Hippocampal formation (tissue), 2 donors: ENCODE measurements around the gene KCNIP4.

Source experiments
- DNase-seq, 2 donors: peaks; one replicate each; lab custom pipeline; 2025; lab: John Stamatoyannopoulos, UW

The KCNIP4 gene

DNA sequence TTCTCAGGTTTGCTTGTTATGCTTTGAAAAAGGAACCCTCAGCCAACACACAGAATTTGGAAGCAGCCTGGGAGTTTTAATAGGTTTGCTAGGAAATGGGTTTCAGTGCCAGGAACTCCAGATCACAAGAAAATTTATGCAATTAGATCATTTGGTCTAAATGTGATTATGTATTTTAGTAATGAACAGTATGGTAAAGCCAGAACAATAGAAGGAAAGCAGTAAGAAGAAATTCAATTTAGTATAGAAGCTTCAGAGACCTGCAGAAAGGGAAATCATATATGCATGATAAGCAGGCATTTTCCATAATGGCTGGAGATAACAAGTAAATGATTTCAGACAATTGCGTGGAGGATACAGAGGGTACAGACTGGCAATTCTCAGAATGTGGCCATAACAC lies 184.7 kb downstream of the KCNIP4 start:
- DNase-seq = no peak

DNA sequence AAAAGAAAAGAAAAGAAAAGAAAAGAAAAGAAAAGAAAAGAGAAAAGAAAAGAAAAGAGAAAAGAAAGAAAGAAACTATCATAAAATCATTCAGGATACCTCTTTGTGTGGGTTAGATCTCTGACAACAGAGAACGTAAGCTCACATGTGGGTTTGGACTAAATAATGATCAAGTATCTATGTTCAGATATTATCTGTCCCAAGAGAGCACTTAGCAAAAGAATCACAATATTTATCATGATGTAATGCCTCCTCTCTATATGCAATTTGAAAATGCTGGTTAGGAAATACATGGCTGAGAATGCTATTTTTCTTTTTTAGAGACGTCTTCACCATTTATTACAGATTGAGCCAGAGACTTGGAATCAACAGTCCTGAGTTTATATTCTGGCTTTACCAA lies 191.3 kb downstream of the KCNIP4 start:
- no peak for DNase-seq

DNA sequence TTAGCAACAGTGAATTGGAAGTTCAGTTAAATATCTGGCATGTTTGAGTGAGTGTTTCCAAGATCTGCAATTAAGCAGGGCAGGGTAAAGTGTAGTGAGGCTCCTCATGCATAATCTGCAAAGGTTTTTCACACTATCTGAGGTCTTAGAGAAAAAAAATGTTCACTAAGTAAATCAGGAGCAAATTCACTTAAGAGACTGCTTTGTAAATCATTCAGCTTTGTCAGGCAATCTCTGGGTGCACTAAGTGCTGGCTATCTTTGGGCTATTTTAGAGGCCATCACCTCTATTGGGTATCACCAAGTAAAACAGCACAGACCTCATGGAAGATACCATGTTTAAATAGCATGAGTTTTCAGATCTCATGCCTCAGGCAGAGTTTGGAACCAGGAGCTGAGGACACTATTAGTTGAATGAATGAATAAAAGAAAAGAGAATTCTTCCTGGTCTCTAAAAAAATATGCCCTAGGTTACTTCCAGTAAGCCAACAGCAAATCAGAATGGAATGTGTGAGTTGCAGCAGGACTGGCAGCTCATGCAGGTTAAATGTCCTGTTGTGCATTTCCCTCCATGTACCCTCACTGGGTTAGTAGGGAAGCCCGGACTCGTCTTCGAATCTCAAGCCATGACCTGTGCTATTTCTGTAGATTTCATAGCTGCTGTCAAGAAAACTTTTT lies 195.3 kb downstream of the KCNIP4 start:
- no peak for DNase-seq

DNA sequence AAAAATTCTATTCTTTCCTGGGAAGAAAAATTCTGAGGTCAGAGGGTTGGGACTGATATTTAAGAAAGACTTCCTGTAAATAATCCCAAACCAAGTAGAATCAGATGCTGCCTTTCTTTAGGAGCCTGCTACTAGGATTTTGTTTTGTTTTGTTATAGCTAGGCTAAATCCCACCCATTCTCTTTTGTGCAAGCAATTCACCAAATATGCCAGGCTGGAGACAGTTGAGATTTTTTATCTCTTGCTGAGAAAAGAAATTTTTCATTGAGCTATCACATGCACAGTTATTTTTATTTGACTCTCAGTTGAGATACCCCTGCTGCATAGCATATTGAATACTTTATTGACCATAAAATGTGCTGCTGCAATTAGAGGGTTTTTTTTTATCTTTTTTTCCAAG lies 196.0 kb downstream of the KCNIP4 start:
- no peak for DNase-seq

DNA sequence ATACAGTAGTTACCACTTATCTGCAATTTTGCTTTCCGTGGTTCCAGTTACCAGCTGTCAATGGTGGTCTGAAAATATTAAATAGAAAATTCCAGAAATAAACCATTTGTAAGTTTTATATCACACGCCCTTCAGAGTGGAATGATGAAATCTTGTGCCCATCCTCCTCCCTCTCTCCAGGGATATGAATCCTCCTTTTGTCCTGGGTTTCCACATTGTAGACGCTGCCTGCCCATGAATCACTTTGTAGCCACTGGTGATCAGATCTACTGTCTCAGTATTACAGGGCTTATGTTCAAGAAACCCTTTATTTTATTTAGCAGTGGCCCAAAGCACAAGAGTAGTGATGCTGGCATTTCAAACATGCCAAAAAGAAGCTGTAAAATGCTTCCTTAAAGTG lies 198.6 kb downstream of the KCNIP4 start:
- no peak for DNase-seq

DNA sequence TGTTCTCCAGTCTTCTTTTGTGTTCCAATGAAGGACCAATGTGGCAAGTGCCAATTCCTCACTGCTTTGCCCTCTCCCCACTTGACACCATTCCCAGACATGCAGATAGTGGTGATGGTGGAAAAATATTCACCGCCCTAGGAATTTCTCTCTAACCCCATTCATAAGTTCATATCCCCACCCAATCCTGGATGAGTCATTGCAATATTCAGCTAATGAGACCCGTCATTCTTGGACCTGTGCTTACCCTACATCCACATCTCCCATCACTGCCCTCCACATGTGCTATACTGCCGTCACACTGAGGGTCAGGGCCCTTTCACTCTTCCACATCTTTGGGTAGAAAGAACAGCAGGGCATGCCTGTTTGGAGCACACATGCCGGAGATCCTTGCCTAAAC lies 199.2 kb downstream of the KCNIP4 start:
- DNase-seq = no peak

DNA sequence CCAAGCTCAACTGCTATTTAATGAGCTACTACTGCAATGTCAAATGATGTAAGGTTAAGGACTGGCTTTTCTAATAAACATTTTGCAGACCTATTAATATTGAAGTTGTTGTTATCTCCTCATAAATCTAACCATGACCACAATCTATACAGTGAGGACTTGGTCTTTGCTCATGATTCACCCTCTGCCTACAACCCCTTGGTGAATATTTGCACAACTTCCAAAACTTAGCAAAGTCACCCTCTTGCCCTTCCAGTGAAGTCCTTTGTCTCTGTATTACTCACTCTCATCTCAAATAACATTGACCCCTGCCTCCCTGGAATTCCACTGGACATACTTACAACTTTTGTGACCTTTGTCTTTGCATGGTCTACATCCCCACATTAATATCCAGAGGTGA lies 204.5 kb downstream of the KCNIP4 start:
- DNase-seq = no peak

DNA sequence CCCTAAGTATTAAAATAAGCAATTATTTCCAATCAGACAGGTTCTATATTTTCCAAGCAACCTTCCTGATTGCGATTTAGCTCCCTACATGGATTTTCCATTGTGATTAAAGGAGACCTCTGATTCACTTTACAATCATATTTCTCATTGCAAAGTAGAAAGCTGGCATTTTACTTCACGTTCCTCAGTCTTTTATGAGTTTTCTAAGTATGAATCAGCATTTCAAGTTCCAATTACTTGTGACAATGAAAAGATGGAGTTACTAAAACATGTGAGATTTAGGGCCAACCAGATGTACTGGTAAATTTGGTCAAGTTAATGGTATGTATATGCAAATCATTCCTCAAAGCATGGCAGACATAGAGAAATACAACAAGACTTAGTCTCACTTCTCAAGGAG lies 206.2 kb downstream of the KCNIP4 start:
- no peak for DNase-seq

DNA sequence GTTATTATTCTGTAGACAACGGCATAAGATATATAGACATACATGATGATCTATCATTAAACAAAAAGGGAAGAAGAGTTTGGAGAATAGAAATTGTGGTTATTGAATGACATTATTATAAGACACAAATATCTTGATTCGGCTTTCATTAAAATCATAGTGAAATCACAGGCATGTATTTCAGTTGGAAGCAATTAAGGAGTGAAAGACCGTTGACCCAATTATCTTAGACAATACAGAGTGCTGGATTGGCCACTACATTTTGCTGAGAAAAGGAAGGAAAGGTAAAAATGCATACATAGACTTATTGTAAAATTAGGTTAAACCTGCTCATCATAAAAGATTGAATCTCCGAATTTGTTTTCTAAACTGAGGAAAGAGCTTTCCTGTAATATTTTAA lies 209.8 kb downstream of the KCNIP4 start:
- no peak for DNase-seq

DNA sequence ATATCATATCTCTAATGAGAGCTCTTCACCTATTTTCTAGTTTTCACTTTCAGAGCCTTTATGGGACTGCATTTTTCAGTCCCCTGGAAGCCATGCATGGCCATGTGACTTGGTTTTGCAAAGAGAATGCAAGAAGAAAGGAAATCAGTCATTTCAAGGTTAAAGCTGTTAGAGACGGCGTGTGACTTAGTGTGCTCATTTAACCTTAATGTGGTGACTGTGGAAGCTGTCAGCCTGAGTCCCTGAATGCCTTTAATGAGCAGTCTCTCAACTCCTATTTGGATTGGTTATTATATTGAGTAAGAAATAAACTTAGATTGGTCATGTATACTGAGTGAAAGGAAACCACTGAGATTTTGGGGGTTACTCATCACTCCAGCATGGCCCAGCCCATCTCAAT lies 212.7 kb downstream of the KCNIP4 start:
- DNase-seq = no peak

DNA sequence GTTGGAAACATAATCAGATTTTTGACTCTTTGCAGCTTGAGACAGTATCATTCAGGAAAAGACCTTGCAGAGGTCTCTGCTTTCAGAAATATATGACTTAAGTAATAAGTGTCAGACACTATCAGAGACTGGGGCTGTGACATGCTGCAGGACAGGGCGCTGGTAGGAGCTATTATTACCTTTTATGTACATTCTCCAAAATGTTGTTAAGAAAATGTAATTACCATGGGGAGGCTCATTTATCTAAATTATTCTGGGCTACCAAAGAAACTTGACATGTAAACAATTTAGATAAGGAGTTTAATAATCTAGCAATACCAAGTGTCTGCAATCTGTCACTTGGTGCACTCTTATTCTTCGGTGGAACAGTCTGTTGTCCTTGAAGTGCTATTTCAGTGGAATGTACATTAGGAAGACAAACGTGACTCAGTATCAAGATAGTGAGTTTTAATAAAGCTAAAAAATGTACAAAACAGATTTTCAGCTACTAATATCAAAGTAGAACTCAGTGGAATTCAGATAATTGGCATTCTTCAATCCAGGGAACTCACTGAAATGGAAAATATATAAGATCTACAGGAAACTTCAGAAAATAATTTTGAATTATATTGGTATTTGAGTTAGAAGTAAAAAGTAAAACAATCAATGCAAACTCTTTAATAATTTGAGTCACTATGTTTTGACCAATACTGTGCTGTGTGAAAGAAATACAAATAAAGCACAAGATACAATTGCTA lies 214.5 kb downstream of the KCNIP4 start:
- no peak for DNase-seq

DNA sequence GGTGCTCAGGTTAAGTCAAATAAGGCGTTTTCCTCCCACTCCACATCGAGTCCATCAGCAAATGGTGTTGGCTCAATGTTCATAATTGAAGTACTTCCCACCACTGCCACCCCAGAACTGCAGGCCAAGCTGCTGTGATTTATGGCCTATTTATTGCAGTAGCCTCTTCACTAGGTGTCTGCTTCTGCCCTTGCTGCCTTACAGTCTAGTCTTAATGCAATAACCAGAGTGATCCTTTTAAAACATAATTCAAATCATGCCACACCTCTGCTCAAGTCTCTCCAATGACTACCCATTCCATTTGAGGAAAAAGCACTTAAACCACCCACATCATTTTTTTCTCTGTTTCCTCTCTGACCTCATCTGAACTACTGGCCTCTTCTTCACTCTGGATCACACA lies 220.3 kb downstream of the KCNIP4 start:
- DNase-seq = no peak

DNA sequence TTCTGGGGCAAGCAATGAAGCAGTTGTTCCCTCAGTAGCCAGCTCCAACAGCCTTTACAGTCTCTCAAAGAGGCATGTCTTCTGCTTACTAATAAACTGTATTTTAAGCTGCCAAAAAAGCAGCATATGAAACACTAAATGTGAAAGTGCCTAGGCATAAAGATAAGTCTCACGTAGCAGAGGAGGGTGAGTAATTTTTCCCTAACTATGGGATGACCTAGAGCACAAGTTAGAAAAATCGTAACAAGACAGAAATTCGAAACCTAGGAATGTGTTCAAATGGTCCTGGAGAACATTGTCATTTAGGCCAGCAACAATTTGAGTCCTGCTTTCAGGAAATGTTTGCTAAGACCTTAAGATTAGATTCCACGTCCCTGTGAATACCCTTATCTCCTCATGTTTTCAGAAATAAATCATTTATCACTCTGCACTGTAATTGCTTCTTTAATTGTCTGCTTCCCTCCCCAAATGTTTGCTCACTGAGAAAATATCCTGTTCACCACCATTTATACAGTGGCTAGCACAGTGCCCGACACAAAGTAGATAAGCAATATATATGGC lies 222.2 kb downstream of the KCNIP4 start:
- DNase-seq = no peak

DNA sequence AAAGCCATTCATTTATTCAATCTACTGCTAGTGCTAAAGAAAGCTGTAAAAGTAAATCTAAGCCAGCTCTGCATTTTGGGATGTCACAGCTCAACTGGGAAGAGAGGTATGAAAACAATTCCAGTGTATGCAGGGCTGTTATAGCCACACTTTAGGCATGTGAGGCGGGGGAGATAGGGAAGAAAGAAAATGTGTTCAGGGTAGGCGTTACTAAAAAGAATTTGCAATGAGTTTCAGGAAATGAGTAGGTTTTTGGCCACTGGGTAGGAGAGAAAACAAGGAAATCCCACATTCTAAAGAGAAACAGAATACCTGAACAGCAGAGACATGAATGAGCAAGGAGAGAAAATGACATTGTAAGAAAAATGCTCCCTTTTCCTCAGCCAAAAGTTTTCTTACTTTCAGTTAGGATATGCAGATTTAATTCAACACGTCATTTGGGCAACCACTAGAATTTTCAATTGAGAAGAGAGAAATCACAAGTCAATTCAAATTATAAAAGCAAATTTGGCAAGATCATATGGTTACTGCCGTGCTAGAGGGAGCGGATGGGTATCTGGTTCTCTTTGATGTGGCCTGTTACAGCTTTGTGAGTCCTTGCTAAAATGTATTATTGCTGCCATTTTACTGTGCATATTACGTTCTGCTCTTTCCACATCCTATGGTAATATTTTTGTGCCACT lies 226.3 kb downstream of the KCNIP4 start:
- DNase-seq = no peak

DNA sequence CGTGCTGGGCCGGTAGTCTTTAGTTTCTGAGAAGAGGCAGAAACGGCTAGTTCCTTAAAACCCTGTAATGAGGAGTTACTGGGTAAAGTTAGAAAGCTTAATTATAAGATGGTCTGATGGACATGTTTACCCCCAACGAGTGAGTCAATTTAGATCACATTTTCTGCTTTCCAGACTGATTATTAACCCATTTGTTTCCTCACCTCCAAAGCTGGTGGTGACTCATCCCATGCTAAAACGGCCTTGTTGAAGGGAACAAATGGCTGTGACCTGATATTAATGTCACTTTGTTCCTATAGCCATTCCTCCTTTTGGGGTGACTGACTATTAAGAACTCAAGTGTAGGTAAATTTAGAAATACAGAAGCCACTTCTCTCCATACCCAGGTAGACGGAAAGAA lies 232.0 kb downstream of the KCNIP4 start:
- no peak for DNase-seq

DNA sequence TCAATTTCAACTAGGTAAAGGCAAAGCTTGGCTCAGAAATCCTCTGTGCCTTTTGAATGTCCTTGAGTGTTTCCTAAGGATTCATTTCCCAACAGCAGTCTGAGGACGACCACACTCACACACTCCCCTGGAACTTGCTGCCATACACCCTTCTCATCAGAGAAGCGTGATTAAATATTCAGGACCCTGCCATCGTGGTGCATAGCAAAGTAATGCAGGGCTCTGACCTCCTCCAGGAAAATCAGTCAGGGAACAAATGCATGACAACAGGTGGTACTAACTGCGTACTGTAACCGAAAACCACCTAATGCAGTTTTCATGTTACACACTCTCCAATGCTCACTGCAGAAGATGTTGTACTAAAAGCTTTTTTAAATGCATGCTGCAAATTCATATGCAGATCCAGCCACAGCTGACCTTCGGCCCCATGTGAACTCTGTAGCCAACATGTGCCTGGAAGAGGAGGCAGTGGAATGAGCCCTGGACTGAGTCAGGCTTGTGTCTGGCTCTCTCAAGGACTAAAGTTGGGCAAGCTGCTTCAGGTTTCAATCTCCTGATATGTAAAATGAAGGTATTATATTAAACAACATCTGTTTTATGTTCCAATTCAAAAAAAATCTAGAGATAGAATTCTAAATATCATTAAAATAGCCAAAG lies 238.3 kb downstream of the KCNIP4 start:
- DNase-seq = no peak

DNA sequence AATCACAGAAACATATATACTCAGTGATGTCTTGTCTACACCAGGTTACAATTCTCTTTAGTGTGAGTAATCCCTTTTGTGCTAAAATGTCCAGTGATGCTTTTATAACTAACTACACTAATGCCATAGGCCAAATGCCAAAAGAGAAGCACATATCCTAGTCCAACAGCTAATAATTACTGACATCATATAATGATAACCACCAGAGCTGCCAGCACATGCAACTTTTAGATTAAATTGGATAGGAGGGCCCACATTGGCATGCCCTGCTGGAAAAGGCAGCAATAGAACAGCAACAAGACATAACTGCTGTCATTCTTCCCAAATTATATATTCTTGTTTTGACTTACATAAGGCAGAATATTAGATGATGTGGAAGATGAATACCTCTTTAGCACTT lies 238.8 kb downstream of the KCNIP4 start:
- no peak for DNase-seq

DNA sequence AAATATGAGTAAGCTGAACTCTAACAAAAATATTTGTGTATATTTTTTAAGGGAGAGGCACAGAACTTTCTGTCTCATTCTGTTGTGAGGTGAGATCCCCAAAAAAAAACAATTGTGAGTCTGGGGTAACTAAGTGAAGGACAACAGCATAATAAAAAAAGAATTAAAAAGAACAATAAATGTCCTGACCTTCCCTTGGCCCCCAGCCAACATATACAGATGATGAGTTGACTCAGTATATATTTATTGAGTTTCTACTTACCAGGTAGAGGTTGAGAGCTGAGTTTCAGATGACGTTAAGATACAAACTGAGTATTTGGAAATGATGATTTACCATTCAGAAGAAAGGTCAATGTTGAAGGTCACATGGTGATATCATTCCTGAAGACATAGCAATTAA lies 239.5 kb downstream of the KCNIP4 start:
- no peak for DNase-seq

DNA sequence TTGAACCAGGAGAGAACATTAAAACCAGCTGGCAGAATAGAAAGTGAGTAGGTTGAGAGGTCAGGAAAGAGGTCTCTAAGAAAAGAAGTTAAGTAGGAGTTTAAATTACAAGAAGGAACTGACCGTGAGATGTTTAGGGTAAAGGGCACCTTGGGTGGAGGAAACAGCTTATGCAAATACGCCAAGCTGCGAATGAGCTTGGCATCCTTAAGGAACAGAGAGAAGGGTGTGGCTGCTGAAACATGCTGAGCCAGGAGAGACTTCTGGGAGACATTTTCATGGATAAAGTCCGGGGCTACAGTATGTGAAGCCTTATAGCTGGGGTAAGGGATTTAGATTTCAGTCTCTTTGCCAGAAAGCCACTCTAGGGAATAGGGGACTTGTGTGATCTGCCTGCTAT lies 249.1 kb downstream of the KCNIP4 start:
- no peak for DNase-seq

DNA sequence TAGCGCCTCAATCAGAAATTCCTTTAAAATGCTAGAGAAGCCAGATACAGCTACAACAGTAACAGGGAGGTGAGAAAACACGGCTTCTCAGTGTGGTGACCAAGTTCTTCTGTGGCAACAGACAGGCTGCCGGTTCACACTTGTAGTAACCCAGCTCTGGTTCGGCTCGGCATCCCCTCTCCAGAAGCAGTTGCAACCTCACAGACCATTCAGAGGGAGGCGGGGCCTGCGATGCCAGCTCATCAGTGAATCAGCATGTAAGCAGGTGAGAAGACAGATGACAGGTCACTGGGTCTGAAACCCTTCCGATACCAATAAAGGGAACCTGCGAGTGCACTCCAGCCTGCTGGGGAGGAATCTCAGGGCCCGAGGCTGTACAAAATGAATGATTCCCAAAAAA lies 251.0 kb downstream of the KCNIP4 start:
- no peak for DNase-seq

DNA sequence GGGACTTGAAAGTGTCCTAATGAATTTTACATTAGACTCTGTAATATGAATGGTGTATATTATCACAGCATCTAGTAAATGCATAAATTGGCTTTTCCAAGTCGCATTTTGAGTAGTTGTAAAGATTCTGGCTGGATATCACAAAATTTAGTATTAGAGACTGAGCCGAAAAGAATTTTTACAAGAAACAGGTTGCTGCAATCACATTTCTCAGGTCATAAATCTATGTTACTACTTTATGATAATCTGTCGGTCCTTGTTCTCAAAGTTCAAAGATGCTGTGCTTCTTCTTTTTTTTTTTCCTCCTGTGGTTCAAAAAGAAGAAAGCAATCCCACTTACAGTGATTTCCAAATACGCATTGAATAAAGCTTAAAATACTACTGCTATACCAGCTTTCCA lies 253.4 kb downstream of the KCNIP4 start:
- DNase-seq = no peak

DNA sequence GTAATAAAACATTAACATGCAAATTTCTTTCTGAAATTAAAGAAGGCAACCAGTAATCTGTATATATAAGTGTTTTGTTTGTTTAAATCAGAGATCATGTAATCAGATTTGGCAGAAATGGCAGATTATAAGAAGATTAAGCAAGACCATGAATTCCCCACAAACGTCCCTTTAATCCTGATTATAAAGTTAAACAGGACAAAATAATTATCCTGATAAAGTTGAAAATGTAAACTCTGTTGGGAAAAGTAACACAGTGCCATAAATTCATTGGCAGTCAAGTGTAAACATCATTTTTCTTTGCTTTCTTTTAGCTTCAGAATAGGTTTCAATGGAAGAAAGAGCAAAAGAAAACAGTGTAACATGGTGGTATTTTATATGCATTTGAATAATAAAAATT lies 256.3 kb downstream of the KCNIP4 start:
- DNase-seq = no peak
